SK-N-SH treated with all-trans-retinoic acid at 6 μM for 48 hours (cell line): ENCODE results near the gene COQ10A.

Source experiments
- ATAC-seq: fragments of 200-7000 bp; cut with Tn5 transposase; 3 replicates; pipeline ENCODE4 v1.9.1; 2020; ENCODE audit warnings: mild to moderate bottlenecking, moderate library complexity
- BACH2 ChIP-seq: fragments of 250-450 bp; sonication (Bioruptor Pico); IDR thresholded peaks from 2 replicates; pipeline ENCODE4 v1.9.0; 2021; ENCODE audit warnings: mild to moderate bottlenecking, borderline replicate concordance
- CSDC2 ChIP-seq: fragments of 250-450 bp; sonication (Bioruptor Pico); IDR thresholded peaks from 2 replicates; pipeline ENCODE4 v1.5.0; 2020; ENCODE audit warnings: mild to moderate bottlenecking, moderate library complexity
- CSRNP3 ChIP-seq: fragments of 250-450 bp; sonication (Bioruptor Pico); IDR thresholded peaks from 2 replicates; pipeline ENCODE4 v1.5.1; 2021; ENCODE audit warnings: mild to moderate bottlenecking, moderate library complexity
- ESRRG ChIP-seq: fragments of 250-450 bp; sonication (Bioruptor Pico); IDR thresholded peaks from 2 replicates; pipeline ENCODE4 v1.6.1; 2021; ENCODE audit warnings: mild to moderate bottlenecking
- GLIS3 ChIP-seq: fragments of 250-450 bp; sonication (Bioruptor Pico); IDR thresholded peaks from 2 replicates; pipeline ENCODE4 v1.5.0; 2020; ENCODE audit warnings: mild to moderate bottlenecking, moderate library complexity
- ISL1 ChIP-seq: fragments of 250-450 bp; sonication (Bioruptor Pico); IDR thresholded peaks from 2 replicates; pipeline ENCODE4 v2.1.2; 2022; ENCODE audit warnings: mild to moderate bottlenecking, moderate library complexity
- OSR1 ChIP-seq: fragments of 250-450 bp; sonication (Bioruptor Pico); IDR thresholded peaks from 2 replicates; pipeline ENCODE4 v1.8.0; 2022; ENCODE audit warnings: moderate library complexity, mild to moderate bottlenecking, inconsistent platforms
- PATZ1 ChIP-seq: fragments of 250-450 bp; sonication (Bioruptor Pico); IDR thresholded peaks from 2 replicates; pipeline ENCODE4 v1.8.0; 2020; ENCODE audit warnings: mild to moderate bottlenecking, moderate library complexity, borderline replicate concordance
- POU6F1 ChIP-seq: fragments of 250-450 bp; sonication (Bioruptor Pico); IDR thresholded peaks from 2 replicates; pipeline ENCODE4 v1.8.0; 2021; ENCODE audit warnings: low read depth, mild to moderate bottlenecking, moderate library complexity, borderline replicate concordance
- PPARA ChIP-seq: fragments of 250-450 bp; sonication (Bioruptor Pico); IDR thresholded peaks from 2 replicates; pipeline ENCODE4 v1.5.0; 2020; ENCODE audit warnings: mild to moderate bottlenecking, borderline replicate concordance
- RARB ChIP-seq: fragments of 250-450 bp; sonication (Bioruptor Pico); IDR thresholded peaks from 2 replicates; pipeline ENCODE4 v1.8.0; 2021; ENCODE audit warnings: mild to moderate bottlenecking, moderate library complexity
- SNAI2 ChIP-seq: fragments of 250-450 bp; sonication (Bioruptor Pico); IDR thresholded peaks from 2 replicates; pipeline ENCODE4 v1.5.0; 2020; ENCODE audit warnings: mild to moderate bottlenecking, moderate library complexity
- TCF4 ChIP-seq: fragments of 250-450 bp; sonication (Bioruptor Pico); IDR thresholded peaks from 2 replicates; pipeline ENCODE4 v1.8.0; 2021; ENCODE audit warnings: mild to moderate bottlenecking, moderate library complexity, borderline replicate concordance
- TOX ChIP-seq: fragments of 250-450 bp; sonication (Bioruptor Pico); IDR thresholded peaks from 2 replicates; pipeline ENCODE4 v1.8.0; 2021; ENCODE audit warnings: mild to moderate bottlenecking, moderate library complexity, borderline replicate concordance
- TSHZ2 ChIP-seq: fragments of 250-450 bp; sonication (Bioruptor Pico); IDR thresholded peaks from 2 replicates; pipeline ENCODE4 v1.5.0; 2020; ENCODE audit warnings: mild to moderate bottlenecking, moderate library complexity
- ZC3H10 ChIP-seq: fragments of 250-450 bp; sonication (Bioruptor Pico); IDR thresholded peaks from 2 replicates; pipeline ENCODE4 v1.5.1; 2021; ENCODE audit warnings: mild to moderate bottlenecking, moderate library complexity
- ZFP30 ChIP-seq: fragments of 450-650 bp; formaldehyde crosslinking; IDR thresholded peaks from 2 replicates; pipeline ENCODE4 v1.5.0; 2022; ENCODE audit warnings: mild to moderate bottlenecking, moderate library complexity
- ZNF565 ChIP-seq: fragments of 450-650 bp; formaldehyde crosslinking; conservative IDR thresholded peaks from 2 replicates; pipeline ENCODE4 v1.5.0; 2020; ENCODE audit warnings: low read depth, mild to moderate bottlenecking, moderate library complexity
- ZNF8 ChIP-seq: fragments of 450-650 bp; formaldehyde crosslinking; IDR thresholded peaks from 2 replicates; pipeline ENCODE4 v1.5.0; 2020; ENCODE audit warnings: mild to moderate bottlenecking, moderate library complexity

Gene COQ10A

GRCh38 chr12:56229916-56230431 lies 36.8 kb upstream of the COQ10A start, which contains the start of gene SLC39A5:
TSS of gene SLC39A5 (plus strand) at chr12:56230051. CDS start at chr12:56231275, 1,224 bp downstream.
- no peak for ATAC-seq
- TF ChIP-seq POU6F1 (CRISPR knock-in tag): no peak
- TF ChIP-seq RARB: no peak
- no peak for TF ChIP-seq TCF4 (CRISPR knock-in tag)

- ATAC-seq: no peak
- TF ChIP-seq ZFP30 (CRISPR knock-in tag): no peak
- no peak for TF ChIP-seq ESRRG (CRISPR knock-in tag)
Observed at GRCh38 chr12:56230432-56231183, 36.1 kb upstream of the COQ10A start.

- TF ChIP-seq GLIS3 (CRISPR knock-in tag): no peak
- no peak for TF ChIP-seq ESRRG (CRISPR knock-in tag)
- no peak for TF ChIP-seq CSDC2 (CRISPR knock-in tag)
- TF ChIP-seq TSHZ2 (CRISPR knock-in tag): no peak
- no peak for TF ChIP-seq ZFP30 (CRISPR knock-in tag)
- no peak for TF ChIP-seq POU6F1 (CRISPR knock-in tag)
- TF ChIP-seq OSR1: no peak
- TF ChIP-seq RARB: no peak
- no peak for TF ChIP-seq ZNF8 (CRISPR knock-in tag)
- no peak for ATAC-seq
Observed at GRCh38 chr12:56231184-56231582, 35.6 kb upstream of the COQ10A start.

- TF ChIP-seq TCF4 (CRISPR knock-in tag) (no peak), TOX (no peak)
- peak; percentile 12 for ATAC-seq
Observed at GRCh38 chr12:56234746-56235436, 31.9 kb upstream of the COQ10A start.

- no peak for ATAC-seq
- TF ChIP-seq PATZ1 (CRISPR knock-in tag) (no peak), ISL1 (CRISPR knock-in tag) (no peak), TOX (no peak)
Observed at GRCh38 chr12:56236091-56236490, 30.7 kb upstream of the COQ10A start.

- ATAC-seq: no peak
- TF ChIP-seq SNAI2: no peak
- no peak for TF ChIP-seq CSRNP3 (CRISPR knock-in tag)
- no peak for TF ChIP-seq ZC3H10
- no peak for TF ChIP-seq POU6F1 (CRISPR knock-in tag)
- no peak for TF ChIP-seq BACH2 (CRISPR knock-in tag)
- TF ChIP-seq TCF4 (CRISPR knock-in tag): no peak
- TF ChIP-seq PPARA (CRISPR knock-in tag): no peak
- no peak for TF ChIP-seq CSDC2 (CRISPR knock-in tag)
- no peak for TF ChIP-seq RARB
- TF ChIP-seq ZNF565 (CRISPR knock-in tag): no peak
Observed at GRCh38 chr12:56236985-56237384, 29.8 kb upstream of the COQ10A start.
